ENCODE results near the gene DHX30. TPM values are rescaled to one million over a fixed set of nuclear protein-coding genes. Genes with fewer than 3 reads are reported as not detected.

The DHX30 gene
- total and polyA plus RNA-seq, 9 of the 15 experiments (the other 6 are each of a cell fraction or from before 2014, with no cell fraction given): 12.3 to 158 (median 79.0) TPM

DNA sequence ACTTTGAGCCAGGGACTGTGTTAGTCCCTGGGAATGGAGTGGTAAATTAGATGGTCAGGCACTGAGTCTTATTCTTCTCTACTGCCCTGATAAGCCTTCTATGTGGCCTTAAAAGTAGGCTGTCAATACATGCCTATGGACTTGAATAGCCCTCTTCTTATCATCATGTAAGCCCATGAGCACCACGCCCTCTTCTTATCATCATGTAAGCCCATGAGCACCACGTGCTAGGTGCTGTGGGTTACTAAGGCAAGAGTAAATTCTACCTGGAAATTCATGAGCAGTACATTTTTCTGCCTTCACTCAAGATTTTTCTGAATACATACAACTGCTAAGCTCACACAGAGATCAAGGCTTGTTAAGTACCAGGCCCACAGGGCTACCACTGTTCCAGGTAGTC is 68.5 kb downstream of the DHX30 start (continued):
- TF ChIP-seq SMAD1 (IDR thresholded peaks at IDR 0.05; ENCODE audit: low read depth, low read length, partially characterized antibody) (no peak), CHD7 (IDR thresholded peaks at IDR 0.05; ENCODE audit: low read depth, low read length) (no peak), FUS (optimal IDR thresholded peaks at IDR 0.05; ENCODE audit: low read depth, low read length) (no peak), GTF2F1 (IDR thresholded peaks at IDR 0.05; ENCODE audit: low read depth, low read length) (no peak), HCFC1 (IDR thresholded peaks at IDR 0.05; ENCODE audit: low read depth, low read length) (no peak), NR0B1 (IDR thresholded peaks at IDR 0.05; ENCODE audit: partially characterized antibody) (no peak), ZNF76 (CRISPR knock-in tag; IDR thresholded peaks at IDR 0.05; ENCODE audit: borderline replicate concordance) (no peak), YY1 (IDR thresholded peaks at IDR 0.05; ENCODE audit: borderline replicate concordance in 1 of 3, control insufficient read depth in 1 of 3, extremely low read depth in 1 of 3, insufficient read depth in 3 of 3, insufficient read length in 1 of 3, insufficient replicate concordance in 2 of 3, low read depth in 1 of 3, low read length in 2 of 3) (no peak), MBD1 (CRISPR knock-in tag; IDR thresholded peaks at IDR 0.05) (no peak), CBX5 (IDR thresholded peaks at IDR 0.05; ENCODE audit: borderline replicate concordance, low read depth) (no peak), ZFP1 (CRISPR knock-in tag; IDR thresholded peaks at IDR 0.05) (no peak), BACH1 (tag; IDR thresholded peaks at IDR 0.05) (no peak)
- TF ChIP-seq, protein P1, sequence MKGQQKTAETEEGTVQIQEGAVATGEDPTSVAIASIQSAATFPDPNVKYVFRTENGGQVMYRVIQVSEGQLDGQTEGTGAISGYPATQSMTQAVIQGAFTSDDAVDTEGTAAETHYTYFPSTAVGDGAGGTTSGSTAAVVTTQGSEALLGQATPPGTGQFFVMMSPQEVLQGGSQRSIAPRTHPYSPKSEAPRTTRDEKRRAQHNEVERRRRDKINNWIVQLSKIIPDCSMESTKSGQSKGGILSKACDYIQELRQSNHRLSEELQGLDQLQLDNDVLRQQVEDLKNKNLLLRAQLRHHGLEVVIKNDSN (CRISPR knock-in tag; IDR thresholded peaks at IDR 0.05): peak; percentile 78
